Measurements from ENCODE around the gene RBPJ. TPM values are rescaled to one million over a fixed set of nuclear protein-coding genes. Genes with fewer than 3 reads are reported as not detected.

RBPJ gene
- total RNA-seq, 1 donor from 2014 or later, result 108 TPM

- DNase-seq (ENCODE audit: low spot score), result no peak
Measured at GRCh38 chr4:26418850-26419249, 98.0 kb downstream of the RBPJ start.

DNA sequence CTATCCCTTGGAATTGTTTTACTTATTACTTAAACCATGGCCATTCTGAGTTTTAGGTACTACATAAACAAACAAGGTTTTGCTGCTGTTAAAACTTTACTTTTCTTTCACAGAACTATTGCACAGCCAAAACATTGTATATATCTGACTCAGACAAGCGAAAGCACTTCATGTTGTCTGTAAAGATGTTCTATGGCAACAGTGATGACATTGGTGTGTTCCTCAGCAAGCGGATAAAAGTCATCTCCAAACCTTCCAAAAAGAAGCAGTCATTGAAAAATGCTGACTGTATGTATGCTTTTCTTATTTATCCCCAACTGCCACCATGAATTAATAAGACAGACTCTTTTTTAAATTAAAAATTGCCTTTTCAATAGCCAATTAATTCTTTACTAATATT is 99.6 kb downstream of the RBPJ start:
- no peak for DNase-seq (ENCODE audit: low spot score)

DNA sequence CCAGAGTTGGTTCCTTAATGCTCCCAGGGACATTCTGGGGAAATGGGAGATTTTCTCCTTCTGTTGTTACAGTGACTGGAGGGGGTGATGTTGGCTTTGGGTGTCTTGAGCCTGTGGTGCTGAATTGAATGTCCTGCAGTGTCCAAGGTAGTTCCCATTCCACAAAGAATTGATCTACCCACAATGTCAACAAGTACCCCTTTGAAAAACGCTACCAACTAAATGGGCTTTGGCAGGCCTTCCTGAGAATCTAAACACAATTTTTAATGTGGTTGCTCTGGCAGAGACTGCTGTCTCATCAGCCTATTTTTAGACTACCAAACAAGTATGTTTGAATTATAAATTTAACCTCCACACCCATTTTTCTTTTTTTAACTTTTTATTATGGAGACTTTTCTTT is 100.1 kb downstream of the RBPJ start:
- DNase-seq (ENCODE audit: low spot score), result no peak

GRCh38 chr4:26424153-26424552 is 103.3 kb downstream of the RBPJ start:
- DNase-seq (ENCODE audit: low spot score), result no peak

GRCh38 chr4:26424838-26425237 is 104.0 kb downstream of the RBPJ start:
- DNase-seq (ENCODE audit: low spot score), result no peak

DNA sequence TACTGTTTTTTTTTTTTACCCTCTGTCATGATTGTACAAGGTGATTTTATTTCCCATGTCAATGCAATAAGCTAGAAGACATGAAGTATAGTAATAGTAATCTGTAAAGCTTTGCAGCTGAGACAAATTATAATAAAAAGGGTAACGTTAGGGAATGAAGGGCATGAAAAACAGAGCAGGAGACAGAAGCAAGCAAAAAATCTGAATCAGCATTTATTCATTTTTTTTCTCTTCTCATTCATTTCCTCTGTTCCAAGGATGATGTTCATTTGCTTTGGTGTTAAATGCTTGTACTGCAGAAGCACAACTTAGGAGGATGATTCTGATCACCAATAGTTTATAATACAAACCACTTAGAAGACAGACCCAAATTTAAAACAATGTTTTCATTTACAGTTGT is 105.1 kb downstream of the RBPJ start:
- DNase-seq (ENCODE audit: low spot score), result no peak

- DNase-seq (ENCODE audit: low spot score), result no peak
Measured at GRCh38 chr4:26426892-26427291, 106.1 kb downstream of the RBPJ start.

GRCh38 chr4:26429910-26430309 is 109.1 kb downstream of the RBPJ start:
- no peak for DNase-seq (ENCODE audit: low spot score)

- DNase-seq (ENCODE audit: low spot score), result no peak
Measured at GRCh38 chr4:26431461-26432180, 110.8 kb downstream of the RBPJ start.

DNA sequence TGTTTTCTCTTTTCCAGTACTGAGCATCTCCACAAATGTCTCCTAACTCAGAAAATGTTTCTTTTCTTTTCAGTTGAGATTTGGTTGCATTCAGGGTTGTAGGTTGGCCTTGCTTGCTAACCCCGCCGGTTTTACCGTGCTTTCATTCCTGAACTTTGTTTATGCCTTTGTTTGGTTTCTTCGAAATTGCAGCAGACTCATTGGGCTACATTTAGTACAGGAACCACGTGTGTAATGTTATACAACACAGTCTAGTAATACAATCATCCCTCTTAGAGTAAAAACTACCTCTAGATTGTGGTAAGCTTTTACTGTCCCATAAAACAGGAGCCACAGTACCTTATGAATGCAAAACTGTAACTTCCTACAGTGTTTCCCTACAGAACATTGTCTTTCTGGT is 111.6 kb downstream of the RBPJ start:
- DNase-seq (ENCODE audit: low spot score), result no peak

GRCh38 chr4:26433556-26433955 is 112.7 kb downstream of the RBPJ start:
- DNase-seq (ENCODE audit: low spot score), result no peak

GRCh38 chr4:26434030-26434639 is 113.3 kb downstream of the RBPJ start:
- no peak for DNase-seq (ENCODE audit: low spot score)

GRCh38 chr4:26441102-26441501 is 120.3 kb downstream of the RBPJ start:
- DNase-seq (ENCODE audit: low spot score), result peak; percentile 21

DNA sequence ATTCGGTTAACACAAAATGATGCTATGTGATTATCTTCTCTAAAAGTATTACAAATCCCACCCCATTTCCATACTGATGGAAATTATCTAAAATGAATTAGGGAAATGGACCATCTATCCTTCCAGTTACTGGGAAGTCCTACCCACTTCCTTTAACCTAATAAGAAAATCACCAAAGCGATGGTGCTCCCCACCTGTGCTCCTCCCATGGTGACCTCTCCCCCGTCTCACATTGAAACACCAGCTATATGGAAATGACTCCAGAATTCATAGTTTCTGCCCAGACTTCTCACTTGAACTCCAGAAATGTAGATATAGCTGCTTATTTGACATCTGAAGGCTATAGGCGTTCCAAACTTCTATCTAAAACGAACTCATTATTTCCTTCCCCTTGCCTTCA is 121.0 kb downstream of the RBPJ start:
- DNase-seq (ENCODE audit: low spot score), result no peak

DNA sequence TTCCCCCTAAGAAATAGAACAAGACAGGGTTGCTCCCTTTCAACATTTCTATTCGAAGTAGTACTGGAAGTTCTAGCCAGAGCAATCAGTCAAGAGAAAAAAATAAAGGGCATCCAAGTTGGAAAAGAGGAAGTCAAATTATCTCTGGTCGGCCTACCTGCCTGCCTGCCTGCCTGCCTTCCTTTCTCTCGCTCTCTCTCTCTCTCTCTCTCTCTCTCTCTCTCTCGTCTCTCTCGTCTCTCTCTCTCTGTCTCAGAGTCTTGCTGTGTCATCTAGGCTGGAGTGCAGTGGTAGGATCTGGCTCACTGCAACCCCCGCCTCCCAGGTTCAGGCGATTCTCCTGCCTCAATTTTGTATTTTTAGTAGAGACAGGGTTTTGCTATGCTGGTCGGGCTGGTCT is 126.6 kb downstream of the RBPJ start:
- no peak for DNase-seq (ENCODE audit: low spot score)

DNA sequence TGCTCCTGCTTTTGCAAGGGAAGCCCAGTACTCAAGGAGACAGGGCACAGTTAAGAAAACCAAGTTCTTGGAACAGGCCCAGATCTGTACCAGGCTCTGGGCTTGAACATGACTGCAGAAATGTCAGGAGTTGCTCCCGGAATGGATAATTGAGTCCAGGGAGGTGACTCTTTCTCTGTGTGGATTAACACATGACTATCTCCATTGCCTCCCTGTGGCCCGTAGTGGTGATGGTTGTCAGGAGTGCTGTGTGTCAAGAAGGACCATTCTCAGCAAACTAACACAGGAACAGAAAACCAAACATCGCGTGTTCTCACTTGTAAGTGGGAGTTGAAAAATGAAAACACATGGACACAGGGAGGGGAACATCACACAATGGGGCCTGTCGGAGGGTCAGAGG is 129.6 kb downstream of the RBPJ start:
- no peak for DNase-seq (ENCODE audit: low spot score)

- DNase-seq (ENCODE audit: low spot score), result no peak
Measured at GRCh38 chr4:26451597-26451996, 130.8 kb downstream of the RBPJ start.

DNA sequence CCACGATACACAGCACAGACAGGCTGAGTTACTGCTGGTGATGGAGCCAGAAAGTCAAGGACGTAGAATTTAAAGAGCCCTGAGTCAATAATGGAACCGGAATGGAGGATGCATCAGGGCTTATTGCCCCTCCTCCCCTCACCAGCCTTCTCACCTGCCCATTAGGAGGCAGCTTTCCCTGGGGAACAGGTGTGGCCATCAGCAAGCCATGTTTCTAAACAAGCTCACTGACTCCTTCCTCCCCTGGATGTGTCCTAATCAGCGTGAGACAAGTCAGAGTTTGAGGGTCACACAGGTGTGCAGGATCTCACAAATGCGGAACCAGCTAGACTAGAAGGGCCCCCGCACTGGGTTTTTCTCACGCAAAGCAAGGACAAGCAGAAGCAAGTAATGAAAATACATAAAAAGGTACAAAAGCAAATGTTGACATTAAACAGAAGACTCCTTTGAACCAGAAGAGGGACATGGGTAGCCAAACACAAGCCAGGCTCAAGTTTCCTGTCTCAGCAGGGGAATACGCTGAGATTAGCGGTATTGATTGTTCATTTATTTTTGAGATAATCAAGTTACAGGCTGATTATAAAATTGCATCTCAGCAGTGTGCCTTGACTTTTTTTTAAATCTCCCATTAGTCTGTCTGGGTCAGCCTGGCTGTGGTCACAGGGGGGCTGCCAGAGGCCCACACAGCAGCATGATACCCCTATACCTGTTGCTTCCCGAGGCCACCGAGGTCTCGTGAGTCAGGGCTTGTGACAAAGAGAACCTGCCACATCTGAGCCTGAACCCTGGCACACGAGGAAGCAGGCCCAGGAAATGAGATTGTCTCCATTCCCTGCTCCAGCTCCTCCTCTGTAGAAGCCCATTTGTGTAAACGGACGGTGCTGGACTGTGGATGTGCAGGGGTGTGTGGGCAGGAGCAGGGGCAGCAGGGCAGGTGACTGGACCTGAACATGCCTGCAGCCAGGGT is 132.0 kb downstream of the RBPJ start:
- DNase-seq (ENCODE audit: low spot score), result peak; percentile 3

- DNase-seq (ENCODE audit: low spot score), result no peak
Measured at GRCh38 chr4:26454961-26455360, 134.1 kb downstream of the RBPJ start.

DNA sequence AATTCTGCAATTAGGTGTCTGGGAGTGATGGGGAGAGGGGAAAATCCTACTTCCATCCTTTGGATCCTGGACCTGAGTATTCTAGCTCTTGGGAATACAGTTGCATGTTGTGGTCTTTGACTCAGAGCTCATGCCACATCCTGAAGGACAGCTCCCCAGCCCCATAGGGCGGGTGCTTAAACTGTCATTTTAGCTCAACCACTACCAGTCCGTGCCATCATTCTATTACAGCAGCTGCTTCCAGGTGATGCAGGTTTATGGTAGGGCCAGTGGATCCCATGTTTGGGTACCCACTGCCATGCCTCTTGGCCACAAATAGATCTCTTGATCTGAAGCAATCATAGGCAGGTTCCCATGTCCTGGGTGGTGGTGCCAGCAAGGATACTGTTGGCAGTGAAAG is 134.8 kb downstream of the RBPJ start:
- DNase-seq (ENCODE audit: low spot score), result no peak

DNA sequence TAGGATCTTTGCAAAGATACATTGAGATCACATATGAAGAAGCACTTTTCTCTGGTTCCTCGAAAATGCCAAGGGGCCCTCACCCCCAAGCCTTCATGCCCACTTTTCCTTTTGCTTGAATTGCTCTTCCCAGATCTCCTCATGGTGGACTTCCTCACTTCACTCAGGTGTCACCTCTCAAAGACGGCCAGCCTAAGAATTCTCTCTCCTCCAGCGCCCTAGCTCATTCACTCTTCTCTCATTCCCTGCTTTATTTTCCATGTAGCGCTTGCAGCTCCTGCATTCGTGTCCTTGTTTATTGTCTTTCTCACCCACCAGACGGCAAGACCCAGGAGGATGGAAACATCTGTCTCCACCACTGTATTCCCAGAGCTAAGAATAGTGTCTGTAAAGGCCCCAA is 136.6 kb downstream of the RBPJ start:
- no peak for DNase-seq (ENCODE audit: low spot score)

- DNase-seq (ENCODE audit: low spot score), result no peak
Measured at GRCh38 chr4:26458157-26458561, 137.3 kb downstream of the RBPJ start.
